GM06990 (cell line): ENCODE measurements around the gene VTN.

Experiments used
- DNase-seq: peaks from one replicate; pipeline ENCODE4 v3.0.0-alpha.2; 2011; ENCODE audit not compliant: insufficient read length; ENCODE audit errors: extremely low read depth
- H3K27me3 ChIP-seq: replicated peaks from 2 replicates; pipeline ENCODE4 v1.6.0; 2011; ENCODE audit warnings: low read length; ENCODE audit not compliant: control insufficient read depth, insufficient read depth
- H3K36me3 ChIP-seq: 2 replicates; pipeline ENCODE4 v1.5.1; 2011; ENCODE audit warnings: low read length; ENCODE audit not compliant: control insufficient read depth, insufficient read depth
- H3K4me3 ChIP-seq: replicated peaks from 2 replicates; pipeline ENCODE4 v1.5.1; 2011; ENCODE audit warnings: low read depth, mild to moderate bottlenecking, control low read depth, low read length
- TF ChIP-seq, protein P1 (sequence below): IDR thresholded peaks from 2 replicates; pipeline ENCODE4 v1.5.1; 2011; ENCODE audit warnings: low read length, control low read depth, mild to moderate bottlenecking, inconsistent platforms; ENCODE audit not compliant: insufficient read depth, poor library complexity, severe bottlenecking

VTN gene

DNA sequence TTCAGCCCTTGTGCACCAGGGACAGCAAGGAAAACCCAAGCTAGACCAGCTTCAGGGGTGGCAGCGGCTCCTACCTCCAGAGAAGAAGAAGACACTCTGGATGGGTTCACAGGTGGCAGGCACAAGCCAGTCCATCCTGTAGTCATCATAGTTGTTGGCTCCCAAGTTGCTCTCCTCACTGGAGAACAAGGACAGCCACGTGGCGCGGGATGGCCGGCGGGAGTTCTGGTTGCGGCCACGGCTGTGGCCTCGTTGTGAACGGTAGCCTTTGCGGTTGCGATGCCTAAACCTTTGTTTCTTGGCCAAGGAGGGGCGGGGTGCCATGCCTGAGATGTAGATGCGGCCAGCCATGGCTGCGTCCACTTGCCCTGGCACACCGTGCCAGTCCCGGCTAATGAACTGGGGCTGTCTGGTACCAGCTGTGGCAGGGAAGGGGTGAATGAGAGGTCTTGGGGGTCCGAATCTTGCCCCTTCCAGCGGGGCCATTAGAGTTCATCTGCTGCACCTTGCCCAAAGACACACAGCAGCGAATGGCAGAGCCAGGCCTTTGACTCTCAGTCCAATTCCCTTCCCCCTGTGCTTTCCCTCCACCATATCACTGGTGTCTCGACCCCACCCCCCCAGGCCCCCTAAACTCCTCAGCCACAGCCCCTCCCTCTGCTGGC, 2.3 kb downstream of the VTN start:
- Histone ChIP-seq H3K36me3 (peaks cover 5% of the 10 kb centered on the region), H3K4me3 (no peak overlapping the region), H3K27me3 (no peaks in the 10 kb centered on the region)
- TF ChIP-seq, protein P1, sequence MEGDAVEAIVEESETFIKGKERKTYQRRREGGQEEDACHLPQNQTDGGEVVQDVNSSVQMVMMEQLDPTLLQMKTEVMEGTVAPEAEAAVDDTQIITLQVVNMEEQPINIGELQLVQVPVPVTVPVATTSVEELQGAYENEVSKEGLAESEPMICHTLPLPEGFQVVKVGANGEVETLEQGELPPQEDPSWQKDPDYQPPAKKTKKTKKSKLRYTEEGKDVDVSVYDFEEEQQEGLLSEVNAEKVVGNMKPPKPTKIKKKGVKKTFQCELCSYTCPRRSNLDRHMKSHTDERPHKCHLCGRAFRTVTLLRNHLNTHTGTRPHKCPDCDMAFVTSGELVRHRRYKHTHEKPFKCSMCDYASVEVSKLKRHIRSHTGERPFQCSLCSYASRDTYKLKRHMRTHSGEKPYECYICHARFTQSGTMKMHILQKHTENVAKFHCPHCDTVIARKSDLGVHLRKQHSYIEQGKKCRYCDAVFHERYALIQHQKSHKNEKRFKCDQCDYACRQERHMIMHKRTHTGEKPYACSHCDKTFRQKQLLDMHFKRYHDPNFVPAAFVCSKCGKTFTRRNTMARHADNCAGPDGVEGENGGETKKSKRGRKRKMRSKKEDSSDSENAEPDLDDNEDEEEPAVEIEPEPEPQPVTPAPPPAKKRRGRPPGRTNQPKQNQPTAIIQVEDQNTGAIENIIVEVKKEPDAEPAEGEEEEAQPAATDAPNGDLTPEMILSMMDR: no peak
- no peak for DNase-seq

DNA sequence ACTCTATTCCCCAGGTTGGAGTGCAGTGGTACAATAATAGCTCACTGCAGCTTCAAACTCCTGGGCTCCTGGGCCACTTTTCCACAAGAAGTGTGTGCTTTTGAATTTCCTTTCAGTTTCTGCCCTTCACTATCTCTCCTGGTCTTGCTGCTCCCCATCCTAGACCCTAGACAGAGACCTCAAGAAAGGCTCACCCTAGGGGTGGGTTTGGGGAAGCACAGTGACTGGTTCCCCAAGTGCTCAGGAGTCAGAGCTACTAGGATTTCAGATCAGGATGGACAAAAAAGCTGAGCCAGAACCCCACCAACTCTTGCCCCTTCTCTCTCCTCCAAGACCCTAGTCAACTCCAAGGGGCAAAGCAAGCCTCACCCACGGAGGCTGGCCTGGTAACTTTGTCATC, 3.5 kb downstream of the VTN start:
- peaks cover 8% of the 10 kb centered on the region for H3K36me3 ChIP-seq
- no peak overlapping the region for H3K4me3 ChIP-seq
- TF ChIP-seq, protein P1: no peak
- no peak for DNase-seq
- no peaks in the 10 kb centered on the region for H3K27me3 ChIP-seq

DNA sequence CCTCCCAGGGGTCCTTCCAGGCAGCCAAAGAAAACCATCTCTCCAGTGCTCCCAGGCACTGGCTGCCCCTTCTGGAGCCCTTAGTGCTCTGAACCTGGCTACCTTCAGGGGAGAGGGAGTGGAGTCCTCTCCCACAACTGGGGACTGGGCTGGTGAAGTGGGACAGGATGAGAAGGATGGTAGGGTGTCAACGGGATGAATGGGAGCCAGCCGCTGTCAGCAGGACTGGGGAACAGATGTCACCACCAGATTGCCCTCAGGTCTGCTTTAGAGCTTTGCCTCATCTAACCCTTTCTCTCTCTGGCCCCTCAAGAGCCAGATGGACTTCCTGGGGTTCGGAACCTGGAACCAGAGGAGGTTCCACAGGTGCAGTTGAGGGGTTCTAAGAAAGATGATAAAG, 4.6 kb downstream of the VTN start:
- TF ChIP-seq, protein P1: no peak

DNA sequence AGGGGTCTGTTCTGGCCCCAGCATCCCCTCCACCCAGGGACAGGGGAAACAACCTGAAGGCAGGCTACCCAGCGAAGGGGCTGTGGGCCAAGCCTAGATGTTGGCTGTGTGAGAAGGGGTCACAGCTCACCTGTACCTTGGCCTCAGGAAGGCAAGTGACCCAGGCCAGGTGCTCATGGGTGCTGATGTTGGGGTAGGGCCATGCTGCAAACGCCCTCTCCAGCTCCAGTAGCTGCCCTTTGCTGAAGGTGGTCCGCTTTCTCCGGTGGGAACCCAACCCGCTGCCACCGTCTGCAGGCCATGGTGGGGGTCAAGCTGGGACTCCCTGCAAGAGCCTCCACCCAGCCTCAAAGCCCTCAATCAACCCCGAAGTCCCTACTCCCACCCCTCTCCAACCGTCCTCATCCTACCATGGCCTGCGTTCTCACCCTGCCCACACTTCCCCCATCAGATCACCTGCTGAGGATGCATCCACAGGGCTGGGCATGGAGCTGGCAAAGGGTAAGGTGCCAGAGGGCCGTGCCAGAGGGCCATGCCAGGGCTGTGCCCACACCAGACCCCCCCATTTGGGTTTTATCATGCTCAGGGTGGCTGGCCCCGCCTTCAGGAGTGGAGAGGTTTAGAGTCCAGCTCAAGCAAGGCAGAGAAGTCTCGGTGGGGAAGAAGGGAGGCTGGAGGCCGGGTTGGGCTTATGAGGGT, 5.3 kb downstream of the VTN start, which contains the start of gene SEBOX:
TSS of gene SEBOX (minus strand) at position 535 of the 699 bp plus-strand sequence. CDS start at position 487, 48 bp downstream.
- Histone ChIP-seq H3K36me3 (peaks cover 22% of the 10 kb centered on the region), H3K27me3 (no peaks in the 10 kb centered on the region), H3K4me3 (no peak within 1 kb of the TSS)
- no peak for DNase-seq
- TF ChIP-seq, protein P1: no peak

More for the DNA sequence above, 4.6 kb downstream of the VTN start:
- Histone ChIP-seq H3K27me3 (no peaks in the 10 kb centered on the region), H3K4me3 (no peak overlapping the region), H3K36me3 (peaks cover 17% of the 10 kb centered on the region)
- DNase-seq: no peak

GRCh38 chr17:28363776-28364650, 6.1 kb downstream of the VTN start:
- H3K36me3 ChIP-seq: peaks cover 22% of the 10 kb centered on the region
- TF ChIP-seq, protein P1: no peak
- H3K4me3 ChIP-seq: no peak overlapping the region
- no peaks in the 10 kb centered on the region for H3K27me3 ChIP-seq
- no peak for DNase-seq
